HG02763 (cell line): ENCODE measurements around the gene ALG5.

Experiments used
- ATAC-seq: cut with Tn5 transposase; IDR thresholded peaks from one replicate; pipeline ENCODE4 v1.9.1; 2021; ENCODE audit warnings: mild to moderate bottlenecking, moderate library complexity; ENCODE audit not compliant: unreplicated experiment

ALG5 gene

GRCh38 chr13:36915896-36916640 is 83.1 kb downstream of the ALG5 start:
- no peak for ATAC-seq

- ATAC-seq = no peak
Measured at GRCh38 chr13:36915106-36915505, 84.0 kb downstream of the ALG5 start.

- ATAC-seq = no peak
Measured at GRCh38 chr13:36914648-36915047, 84.5 kb downstream of the ALG5 start.

GRCh38 chr13:36913463-36913862 is 85.7 kb downstream of the ALG5 start:
- ATAC-seq = no peak

- ATAC-seq = no peak
Measured at GRCh38 chr13:36912973-36913372, 86.2 kb downstream of the ALG5 start.

GRCh38 chr13:36912369-36912768 is 86.8 kb downstream of the ALG5 start:
- no peak for ATAC-seq

GRCh38 chr13:36910545-36910944 is 88.6 kb downstream of the ALG5 start:
- ATAC-seq = no peak

- no peak for ATAC-seq
Measured at GRCh38 chr13:36907821-36908220, 91.3 kb downstream of the ALG5 start.

GRCh38 chr13:36907266-36907665 is 91.9 kb downstream of the ALG5 start:
- ATAC-seq = no peak

GRCh38 chr13:36905944-36906343 is 93.2 kb downstream of the ALG5 start:
- ATAC-seq = no peak

GRCh38 chr13:36903925-36904595 is 95.1 kb downstream of the ALG5 start:
- no peak for ATAC-seq
